Measurements from ENCODE around the gene GPR142. TPM values are rescaled to one million over a fixed set of nuclear protein-coding genes. Genes with fewer than 3 reads are reported as not detected.

Gene GPR142
- total and polyA plus RNA-seq, 2 of the 8 experiments (the other 6 are each of a cell fraction or from before 2014, with no cell fraction given) = 0.05 TPM; not detected in 1

DNA sequence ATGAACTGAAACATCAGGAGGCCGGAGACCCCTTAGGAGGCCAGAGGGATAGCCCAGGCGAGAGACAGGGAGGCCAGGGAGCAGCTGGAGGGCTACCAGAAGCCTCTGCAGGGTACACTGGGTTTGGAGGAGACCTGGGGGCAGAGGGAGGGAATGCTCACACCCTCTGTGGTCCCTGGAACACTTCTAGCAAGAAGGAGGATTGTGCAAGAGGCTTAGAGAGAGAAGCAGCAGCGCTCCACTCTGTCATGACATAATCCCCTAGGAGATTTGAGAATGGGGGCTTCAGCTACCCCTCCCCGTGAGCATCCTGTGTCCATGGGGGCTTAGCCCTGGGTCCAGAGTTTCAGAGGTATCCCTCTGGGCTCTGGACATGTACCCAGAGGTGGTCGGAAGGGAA, 15.8 kb downstream of the GPR142 start:
- Histone ChIP-seq H4K8ac (ENCODE audit: extremely low read depth, insufficient read depth, low read length) (no peak overlapping the region), H3K4ac (replicated peaks; ENCODE audit: insufficient read length, low read depth, low read length) (no peak overlapping the region), H3K9ac (replicated peaks in 1 of 4; ENCODE audit: extremely low read depth in 1 of 4, low read depth in 3 of 4, low read length in 3 of 4) (no peak overlapping the region), H3K9me3 (ENCODE audit: insufficient read depth in 2 of 2, low read depth in 1 of 2, low read length in 1 of 2) (no peaks in the 10 kb centered on the region), H3K23me2 (ENCODE audit: low read depth, low read length) (no peaks in the 10 kb centered on the region; the same call in 1 of the 2 replicates), H3K56ac (replicated peaks; ENCODE audit: insufficient read length, low read depth, low read length) (no peak overlapping the region), H2BK5ac (ENCODE audit: low read depth, low read length) (no peak overlapping the region), H3K4me2 (ENCODE audit: insufficient read depth in 1 of 2, low read depth in 2 of 2, low read length in 2 of 2) (no peak overlapping the region), H3K36me3 (ENCODE audit: control insufficient read depth in 2 of 4, insufficient read depth in 4 of 4, low read length in 3 of 4) (no peaks in the 10 kb centered on the region), H3K4me1 (replicated peaks in 1 of 4; ENCODE audit: control insufficient read depth in 3 of 4, insufficient read depth in 4 of 4, low read length in 3 of 4) (peaks cover 5 to 17% (median 15%) of the 10 kb centered on the region in 4 experiments), H2BK12ac (ENCODE audit: low read depth, low read length) (no peak overlapping the region), H3K79me1 (ENCODE audit: low read depth, low read length) (no peaks in the 10 kb centered on the region), H3K27ac (ENCODE audit: low read depth, low read length) (no peak overlapping the region), H3K18ac (ENCODE audit: extremely low read depth, low read length) (no peak overlapping the region), H2BK20ac (ENCODE audit: low read length) (no peak overlapping the region), H3K14ac (ENCODE audit: insufficient read length) (no peak overlapping the region), H3K79me2 (ENCODE audit: control insufficient read depth in 1 of 2, insufficient read depth in 2 of 2, low read length in 2 of 2) (no peaks in the 10 kb centered on the region), H3K23ac (ENCODE audit: insufficient read length) (no peak overlapping the region), H2AK5ac (ENCODE audit: low read depth, low read length) (no peak overlapping the region), H4K5ac (ENCODE audit: insufficient read length, low read depth, low read length) (no peak overlapping the region), H2BK15ac (ENCODE audit: low read length) (no peak overlapping the region), H4K20me1 (replicated peaks in 1 of 2; ENCODE audit: control insufficient read depth in 1 of 2, insufficient read depth in 2 of 2, low read length in 2 of 2) (no peaks in the 10 kb centered on the region), H2BK120ac (replicated peaks; ENCODE audit: low read depth, low read length) (no peak overlapping the region), H2AFZ (ENCODE audit: low read length) (no peak overlapping the region), H4K91ac (replicated peaks; ENCODE audit: insufficient read length, low read length) (no peak overlapping the region), H3K4me3 (ENCODE audit: extremely low read depth in 1 of 4, insufficient read depth in 2 of 4, low read depth in 3 of 4, low read length in 4 of 4) (no peak overlapping the region), H3K27me3 (replicated peaks in 1 of 4; ENCODE audit: control insufficient read depth in 3 of 4, extremely low read depth in 1 of 4, insufficient read depth in 3 of 4, low read length in 3 of 4) (no peaks in the 10 kb centered on the region)
- no peak for FAIRE-seq
- 85% methylated on average over 4 of the region's 5 CpGs; no CpG with 5 or more reads in 1 of the 2 experiments for WGBS, 2 experiments (ENCODE audit: extremely low coverage in 1 of 2, insufficient coverage in 1 of 2, insufficient read length in 1 of 2, insufficient replicate concordance in 2 of 2, low coverage in 1 of 2, low lambda C conversion rate in 2 of 2, missing lambda C conversion rate in 1 of 2)
- TF ChIP-seq GTF2F1 (IDR thresholded peaks at IDR 0.05; ENCODE audit: borderline replicate concordance, low read depth, low read length) (no peak), KDM1A (IDR thresholded peaks at IDR 0.05; ENCODE audit: borderline replicate concordance, low read length) (no peak), TAF7 (optimal IDR thresholded peaks at IDR 0.05; ENCODE audit: borderline replicate concordance, low read depth, low read length) (no peak), KDM4A (IDR thresholded peaks at IDR 0.05; ENCODE audit: low read depth, low read length, severe bottlenecking) (no peak), SP2 (IDR thresholded peaks at IDR 0.05; ENCODE audit: low read length) (no peak), TAF1 (IDR thresholded peaks at IDR 0.05; ENCODE audit: low read depth, low read length) (no peak), SP4 (IDR thresholded peaks at IDR 0.05; ENCODE audit: low read length) (no peak), CHD1 (IDR thresholded peaks at IDR 0.05; ENCODE audit: low read depth, low read length) (no peak), POLR2A (IDR thresholded peaks at IDR 0.05; ENCODE audit: control extremely low read depth in 1 of 2, low read depth in 2 of 2, low read length in 2 of 2) (no peak), TCF12 (IDR thresholded peaks at IDR 0.05; ENCODE audit: low read depth, low read length) (no peak)
- DNase-seq (ENCODE audit: low read depth in 1 of 2, low spot score in 2 of 2) = no peak
- ChIA-PET CTCF (ENCODE audit: partially characterized antibody) (interaction anchor here (0.9 to 8.4 kb wide), 4 partner anchors 8 to 95 kb away, joined by 3 to 106 read pairs (median 4); partner anchors contain the start of gene GPR142), POLR2A (ENCODE audit: partially characterized antibody) (no interaction called here)

Measured in H1 (cell line).